WI38 (cell line): ENCODE results near the gene GRK4.

Source experiments
- H3K4me3 ChIP-seq: 2 replicates; pipeline ENCODE4 v1.5.1; 2011; ENCODE audit warnings: low read depth, mild to moderate bottlenecking, control low read depth, low read length
- TF ChIP-seq, protein P1 (sequence below): IDR thresholded peaks from 2 replicates; pipeline ENCODE4 v1.5.1; 2012; ENCODE audit warnings: low read depth, mild to moderate bottlenecking, control low read depth, low read length

The GRK4 gene

DNA sequence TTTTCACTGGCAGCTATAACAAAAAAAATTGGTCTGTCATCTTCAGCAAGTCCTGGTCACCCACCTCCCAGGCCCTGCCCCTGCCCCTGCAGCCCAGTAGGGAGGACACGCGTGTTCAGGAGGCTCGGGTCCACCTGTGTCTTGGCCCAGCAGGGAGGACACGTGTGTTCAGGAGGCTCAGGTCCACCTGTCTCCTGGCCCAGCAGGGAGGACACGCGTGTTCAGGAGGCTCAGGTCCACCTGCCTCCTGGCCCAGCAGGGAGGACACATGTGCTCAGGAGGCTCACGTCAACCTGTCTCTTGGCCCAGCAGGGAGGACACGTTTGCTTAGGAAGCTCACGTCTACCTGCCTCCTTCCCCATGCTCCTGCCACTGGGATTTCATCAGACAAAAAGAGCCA is 66.1 kb downstream of the GRK4 start:
- TF ChIP-seq, protein P1, sequence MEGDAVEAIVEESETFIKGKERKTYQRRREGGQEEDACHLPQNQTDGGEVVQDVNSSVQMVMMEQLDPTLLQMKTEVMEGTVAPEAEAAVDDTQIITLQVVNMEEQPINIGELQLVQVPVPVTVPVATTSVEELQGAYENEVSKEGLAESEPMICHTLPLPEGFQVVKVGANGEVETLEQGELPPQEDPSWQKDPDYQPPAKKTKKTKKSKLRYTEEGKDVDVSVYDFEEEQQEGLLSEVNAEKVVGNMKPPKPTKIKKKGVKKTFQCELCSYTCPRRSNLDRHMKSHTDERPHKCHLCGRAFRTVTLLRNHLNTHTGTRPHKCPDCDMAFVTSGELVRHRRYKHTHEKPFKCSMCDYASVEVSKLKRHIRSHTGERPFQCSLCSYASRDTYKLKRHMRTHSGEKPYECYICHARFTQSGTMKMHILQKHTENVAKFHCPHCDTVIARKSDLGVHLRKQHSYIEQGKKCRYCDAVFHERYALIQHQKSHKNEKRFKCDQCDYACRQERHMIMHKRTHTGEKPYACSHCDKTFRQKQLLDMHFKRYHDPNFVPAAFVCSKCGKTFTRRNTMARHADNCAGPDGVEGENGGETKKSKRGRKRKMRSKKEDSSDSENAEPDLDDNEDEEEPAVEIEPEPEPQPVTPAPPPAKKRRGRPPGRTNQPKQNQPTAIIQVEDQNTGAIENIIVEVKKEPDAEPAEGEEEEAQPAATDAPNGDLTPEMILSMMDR, result no peak
- no peak overlapping the region for H3K4me3 ChIP-seq

DNA sequence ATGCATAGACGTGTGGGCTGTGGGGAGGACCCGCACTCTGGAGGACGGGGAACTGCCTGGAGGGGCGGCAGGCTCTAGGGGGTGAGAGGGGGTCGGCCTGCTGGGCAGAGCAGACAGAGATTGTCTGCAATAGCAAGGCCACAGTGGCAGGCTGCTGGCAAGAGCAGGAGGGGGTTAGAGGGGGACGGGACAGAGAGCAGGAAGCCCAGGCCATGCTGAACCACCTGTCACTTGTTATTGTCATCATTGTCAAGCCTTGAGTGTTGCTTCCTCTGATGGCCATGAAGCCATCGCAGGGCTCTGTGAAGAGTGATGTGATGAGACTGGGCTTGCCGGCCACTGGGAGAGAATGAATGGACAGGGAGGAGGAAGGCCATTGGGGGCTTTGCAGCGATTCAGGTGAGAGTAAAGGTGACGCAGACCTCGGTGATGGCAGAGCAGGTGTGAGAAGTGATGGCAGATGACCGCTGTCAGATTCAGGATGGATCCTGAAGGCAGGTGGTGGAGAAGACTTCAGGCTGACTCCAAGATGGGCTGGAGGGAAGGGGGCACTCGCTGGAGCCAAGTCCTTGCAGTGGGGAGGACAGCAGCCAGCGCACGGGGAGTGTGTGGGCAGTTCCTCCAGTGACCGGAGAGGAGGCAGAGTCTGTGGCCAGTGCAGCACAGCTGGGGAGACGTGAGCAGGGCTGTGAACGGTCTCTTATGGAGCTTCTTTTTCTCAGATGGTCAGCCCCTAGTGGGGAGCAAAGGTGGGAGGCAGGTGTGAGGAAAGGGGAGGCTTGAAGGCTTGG is 67.4 kb downstream of the GRK4 start:
- no peak overlapping the region for H3K4me3 ChIP-seq
- TF ChIP-seq, protein P1, result no peak

DNA sequence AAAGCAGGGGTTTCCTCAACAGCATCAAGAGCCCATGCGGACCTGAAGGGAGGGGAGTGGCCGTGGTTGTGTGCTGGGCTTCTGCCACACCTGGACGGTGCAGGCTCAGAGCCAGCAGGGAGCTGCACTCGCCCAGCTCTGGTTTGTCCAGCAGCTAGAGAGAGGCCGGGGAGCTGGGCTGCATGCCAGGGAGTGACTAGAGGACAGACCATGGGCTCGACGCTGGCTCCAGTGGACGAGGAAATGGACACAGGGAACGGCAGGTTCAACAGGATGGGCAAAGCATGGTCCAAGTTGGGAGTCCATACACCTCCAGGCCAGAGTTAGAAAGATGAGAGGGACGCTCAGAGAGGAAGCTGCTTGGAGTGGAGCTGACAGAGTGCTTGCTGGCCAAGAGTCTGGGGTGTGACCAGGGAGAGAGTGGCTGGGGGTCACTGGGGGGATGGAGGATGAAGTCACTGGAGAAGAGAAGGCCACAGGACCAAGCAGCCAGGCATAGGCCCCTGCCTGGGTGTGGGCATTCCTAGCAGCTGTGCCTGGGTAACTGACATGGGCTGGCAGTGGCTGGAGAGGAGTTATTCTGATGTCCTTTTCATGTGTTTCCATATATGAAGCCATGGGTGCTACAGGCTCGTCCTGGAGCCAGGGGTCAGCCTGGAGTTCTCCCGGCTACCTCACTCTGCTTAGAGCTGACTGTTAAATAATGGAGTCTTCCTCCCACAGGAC is 68.1 kb downstream of the GRK4 start:
- TF ChIP-seq, protein P1, result no peak
- no peak overlapping the region for H3K4me3 ChIP-seq

DNA sequence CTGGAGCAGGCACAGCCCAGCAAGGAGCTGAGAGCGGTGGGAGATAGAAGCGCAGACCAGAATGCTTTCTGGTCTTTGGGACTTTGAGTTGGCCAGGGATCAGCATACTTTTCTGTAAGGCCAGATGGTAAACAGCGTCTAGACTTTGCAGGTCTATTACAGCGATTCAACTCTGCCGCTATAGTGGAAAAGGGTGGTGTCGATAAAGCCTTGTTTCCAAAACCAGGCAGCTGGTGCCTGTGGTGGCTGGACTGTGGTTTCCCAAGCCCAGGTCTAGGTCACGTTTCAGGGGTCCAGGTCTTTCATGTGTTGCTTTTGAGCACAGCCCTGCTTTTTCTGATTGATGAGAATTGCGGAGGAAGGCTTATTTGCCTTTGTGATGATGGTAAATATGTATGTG is 70.9 kb downstream of the GRK4 start:
- TF ChIP-seq, protein P1, result no peak

DNA sequence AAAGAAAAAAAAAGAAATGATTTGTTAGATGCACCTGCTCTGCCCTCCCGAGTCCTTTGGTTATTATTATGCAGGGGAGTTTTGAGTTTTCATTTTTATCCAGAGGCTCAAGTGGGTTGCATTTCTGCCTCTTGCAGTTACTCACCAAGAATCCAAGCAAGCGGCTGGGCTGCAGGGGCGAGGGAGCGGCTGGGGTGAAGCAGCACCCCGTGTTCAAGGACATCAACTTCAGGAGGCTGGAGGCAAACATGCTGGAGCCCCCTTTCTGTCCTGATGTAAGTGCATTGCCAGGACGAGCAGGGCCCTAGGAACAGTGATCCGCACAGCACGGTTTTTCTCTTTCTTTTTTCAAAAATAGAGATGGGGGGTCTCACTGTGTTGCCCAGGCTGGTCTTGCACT is 71.9 kb downstream of the GRK4 start:
- TF ChIP-seq, protein P1, result no peak
- H3K4me3 ChIP-seq, result no peak overlapping the region

More for the DNA sequence above, 70.9 kb downstream of the GRK4 start:
- no peak overlapping the region for H3K4me3 ChIP-seq

DNA sequence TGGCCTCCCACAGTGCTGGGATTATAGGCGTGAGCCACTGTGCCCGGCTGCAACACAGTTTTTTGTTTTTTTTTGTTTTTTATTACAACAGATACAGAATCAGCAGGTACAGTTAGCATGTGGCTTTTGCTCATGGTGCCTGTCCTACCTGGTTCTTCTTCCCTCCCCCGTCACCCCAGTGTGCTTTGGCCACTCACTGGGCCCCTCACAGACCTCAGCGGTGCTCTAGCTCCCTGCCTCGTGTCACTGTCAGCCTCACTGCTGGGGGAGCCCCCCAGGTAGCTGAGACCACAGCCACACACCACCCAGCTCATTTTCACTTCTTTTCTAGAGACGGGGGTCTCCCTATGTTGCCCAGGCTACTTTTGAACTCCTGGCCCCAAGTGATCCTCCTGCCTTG is 72.3 kb downstream of the GRK4 start:
- no peak overlapping the region for H3K4me3 ChIP-seq
- TF ChIP-seq, protein P1, result no peak
